ENCODE data around the gene PARD3.
"Not testable (repeated sequence)": the region's sequence is repeated elsewhere in the genome, so short reads cannot be mapped to it uniquely, and the experiment has no call there.

The PARD3 gene

GRCh38 chr10:34707656-34708055 lies 107.4 kb downstream of the PARD3 start:
- no peak for DNase-seq

DNA sequence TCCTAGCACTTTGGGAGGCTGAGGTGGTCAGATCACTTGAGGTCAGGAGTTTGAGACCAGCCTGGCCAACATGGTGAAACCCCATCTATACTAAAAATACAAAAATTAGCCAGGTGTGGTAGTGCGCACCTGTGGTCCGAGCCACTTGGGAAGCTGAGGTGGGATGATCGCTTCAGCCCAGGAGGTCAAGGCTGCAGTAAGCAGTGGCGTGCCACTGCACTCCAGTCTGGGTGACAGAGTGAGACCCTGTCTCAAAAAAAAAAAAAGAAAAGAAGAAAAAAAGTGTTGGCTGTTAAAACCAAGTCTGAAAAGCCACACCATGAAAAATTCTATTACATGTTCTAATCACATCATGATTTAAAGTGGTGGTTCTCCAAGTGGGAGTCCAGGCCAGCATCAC lies 108.1 kb downstream of the PARD3 start:
- DNase-seq: not testable (repeated sequence)

DNA sequence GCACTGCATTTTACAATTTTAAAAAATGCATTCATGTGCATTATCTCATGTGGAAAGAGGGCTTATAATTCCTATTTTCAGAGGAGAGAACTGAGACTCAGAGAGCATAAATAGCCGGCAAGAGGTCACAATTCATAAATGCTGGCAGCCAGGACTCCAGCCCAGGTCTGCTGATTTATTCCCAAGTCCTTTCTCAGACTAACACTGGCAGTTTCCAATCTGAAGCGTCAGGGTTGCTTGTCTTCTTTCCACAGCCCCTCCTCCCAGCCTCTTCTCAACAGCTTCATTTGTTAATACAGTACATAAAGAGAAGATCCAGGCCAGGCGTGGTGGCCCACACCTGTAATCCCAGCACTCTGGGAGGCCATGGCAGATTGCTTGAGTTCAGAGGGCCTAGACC lies 108.9 kb downstream of the PARD3 start:
- no peak for DNase-seq

- no peak for DNase-seq
These were observed 109.5 kb downstream of the PARD3 start for GRCh38 chr10:34705563-34705962.

- no peak for DNase-seq
These were observed 110.4 kb downstream of the PARD3 start for GRCh38 chr10:34704526-34705184.

GRCh38 chr10:34702982-34703381 lies 112.1 kb downstream of the PARD3 start:
- DNase-seq: no peak

- DNase-seq: no peak
These were observed 112.8 kb downstream of the PARD3 start for GRCh38 chr10:34702093-34702937.

DNA sequence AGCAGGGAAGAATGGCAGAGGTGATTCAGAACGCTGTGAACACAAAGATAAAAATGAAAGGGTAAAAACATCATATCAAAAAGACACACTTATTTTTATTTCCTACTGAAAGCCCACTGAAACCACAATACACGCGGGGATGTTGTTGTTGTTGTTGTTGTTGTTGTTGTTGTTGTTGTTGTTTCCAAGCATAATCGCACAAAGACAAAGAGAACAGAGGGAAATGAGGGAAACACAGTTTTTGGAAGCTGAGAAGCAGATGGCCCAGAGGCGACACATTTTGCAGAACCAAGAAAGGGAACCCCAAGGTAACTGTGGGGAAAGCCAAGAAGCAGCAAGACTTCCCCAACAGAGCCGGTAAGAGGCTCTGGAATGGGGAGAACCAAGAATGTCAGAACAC lies 113.9 kb downstream of the PARD3 start:
- DNase-seq: no peak

DNA sequence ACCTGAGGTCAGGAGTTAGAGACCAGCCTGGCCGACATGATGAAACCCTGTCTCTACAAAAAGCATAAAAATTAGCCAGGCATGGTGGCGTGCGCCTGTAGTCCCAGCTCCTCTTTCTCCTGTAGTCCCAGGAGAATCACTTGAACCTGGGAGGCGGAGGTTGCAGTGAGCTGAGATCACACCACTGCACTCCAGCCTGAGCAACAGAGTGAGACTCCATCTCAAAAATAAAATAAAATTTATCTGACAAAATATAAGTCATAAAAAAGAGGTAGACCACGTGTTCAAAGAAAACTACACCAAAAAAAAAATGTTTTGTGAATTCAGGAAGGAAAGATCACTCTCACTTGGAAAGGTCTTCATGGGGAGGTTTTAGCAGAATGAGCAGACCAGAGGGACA lies 114.3 kb downstream of the PARD3 start:
- DNase-seq: not testable (repeated sequence)

GRCh38 chr10:34699904-34700517 lies 115.1 kb downstream of the PARD3 start:
- DNase-seq: no peak

GRCh38 chr10:34698979-34699378 lies 116.1 kb downstream of the PARD3 start:
- DNase-seq: no peak

GRCh38 chr10:34698248-34698831 lies 116.8 kb downstream of the PARD3 start:
- no peak for DNase-seq

GRCh38 chr10:34697351-34698247 lies 117.5 kb downstream of the PARD3 start:
- DNase-seq: no peak

DNA sequence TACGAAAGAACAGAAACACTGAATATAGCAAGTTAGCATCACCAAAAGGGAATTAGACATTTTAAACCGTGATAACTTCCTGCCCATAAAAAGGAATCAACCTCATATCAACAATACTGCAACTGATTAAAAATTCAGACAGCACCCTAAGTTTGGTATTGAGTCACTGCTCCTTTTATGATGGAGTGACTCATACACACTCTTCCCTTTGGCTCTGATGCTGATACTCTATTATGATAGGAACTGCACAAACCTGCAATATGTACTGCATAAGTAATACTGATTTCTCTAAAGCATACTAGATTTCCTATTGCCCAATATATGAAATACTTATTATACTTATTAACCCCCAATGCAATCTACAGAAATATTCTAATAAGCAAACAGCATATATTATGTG lies 118.7 kb downstream of the PARD3 start:
- no peak for DNase-seq

DNA sequence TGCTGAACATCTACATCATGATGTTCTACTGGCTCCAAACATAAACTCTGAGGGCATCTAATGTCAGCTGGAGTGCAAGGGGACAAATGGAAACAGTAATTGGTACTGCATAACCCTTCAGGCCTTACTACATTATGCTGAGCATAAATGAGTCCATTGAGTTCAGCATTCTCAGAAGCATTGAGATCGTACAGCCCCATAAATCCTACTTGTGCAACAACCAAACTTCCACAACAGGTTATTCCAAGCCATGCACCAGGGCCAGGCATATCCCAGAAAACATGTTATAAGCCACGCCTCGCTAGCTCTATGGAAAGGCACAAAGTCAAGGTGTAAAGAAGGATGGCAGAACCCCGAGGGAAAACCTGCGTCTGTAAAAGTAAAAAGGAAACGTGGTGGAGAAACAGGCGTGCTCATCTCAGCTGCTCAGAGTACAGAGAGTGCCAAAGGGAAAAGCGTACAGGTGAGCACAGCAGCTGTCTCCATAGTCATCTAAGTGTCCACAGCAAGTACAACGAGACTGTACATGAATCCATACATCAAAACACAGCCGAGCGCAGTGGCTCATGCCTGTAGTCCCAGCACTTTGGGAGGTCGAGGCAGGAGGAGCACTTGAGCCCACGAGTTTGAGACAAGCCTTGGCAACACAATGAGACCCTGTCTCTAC lies 124.6 kb downstream of the PARD3 start:
- DNase-seq: no peak

- no peak for DNase-seq
These were observed 126.0 kb downstream of the PARD3 start for GRCh38 chr10:34689053-34689452.

- DNase-seq: no peak
These were observed 127.5 kb downstream of the PARD3 start for GRCh38 chr10:34687434-34688210.

GRCh38 chr10:34682580-34682979 lies 132.5 kb downstream of the PARD3 start:
- DNase-seq: no peak

DNA sequence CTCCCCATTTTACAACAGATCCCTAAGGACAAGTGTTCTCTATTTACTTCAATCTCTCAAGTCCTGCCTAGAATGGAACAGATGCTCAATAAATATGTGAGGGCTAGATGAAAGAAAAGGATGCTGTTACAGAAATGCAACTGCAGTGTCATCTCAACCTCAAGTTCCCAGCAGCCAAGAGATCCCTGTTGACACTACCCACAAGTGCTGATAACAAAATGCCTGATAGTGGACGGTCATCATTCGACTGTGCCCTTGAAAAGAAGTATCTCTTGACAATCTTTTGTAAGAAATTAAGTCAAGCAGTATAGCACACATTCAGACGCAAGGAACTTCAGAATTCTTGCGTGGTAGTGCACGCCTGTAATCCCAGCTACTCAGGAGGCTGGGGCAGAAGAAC lies 133.2 kb downstream of the PARD3 start:
- no peak for DNase-seq

GRCh38 chr10:34679177-34679576 lies 135.9 kb downstream of the PARD3 start:
- DNase-seq: no peak

GRCh38 chr10:34677591-34677990 lies 137.5 kb downstream of the PARD3 start:
- no peak for DNase-seq
